ENCODE measurements around the gene MDH1B.
"Not testable (repeated sequence)": the region's sequence is repeated elsewhere in the genome, so short reads cannot be mapped to it uniquely, and the experiment has no call there.

The MDH1B gene

DNA sequence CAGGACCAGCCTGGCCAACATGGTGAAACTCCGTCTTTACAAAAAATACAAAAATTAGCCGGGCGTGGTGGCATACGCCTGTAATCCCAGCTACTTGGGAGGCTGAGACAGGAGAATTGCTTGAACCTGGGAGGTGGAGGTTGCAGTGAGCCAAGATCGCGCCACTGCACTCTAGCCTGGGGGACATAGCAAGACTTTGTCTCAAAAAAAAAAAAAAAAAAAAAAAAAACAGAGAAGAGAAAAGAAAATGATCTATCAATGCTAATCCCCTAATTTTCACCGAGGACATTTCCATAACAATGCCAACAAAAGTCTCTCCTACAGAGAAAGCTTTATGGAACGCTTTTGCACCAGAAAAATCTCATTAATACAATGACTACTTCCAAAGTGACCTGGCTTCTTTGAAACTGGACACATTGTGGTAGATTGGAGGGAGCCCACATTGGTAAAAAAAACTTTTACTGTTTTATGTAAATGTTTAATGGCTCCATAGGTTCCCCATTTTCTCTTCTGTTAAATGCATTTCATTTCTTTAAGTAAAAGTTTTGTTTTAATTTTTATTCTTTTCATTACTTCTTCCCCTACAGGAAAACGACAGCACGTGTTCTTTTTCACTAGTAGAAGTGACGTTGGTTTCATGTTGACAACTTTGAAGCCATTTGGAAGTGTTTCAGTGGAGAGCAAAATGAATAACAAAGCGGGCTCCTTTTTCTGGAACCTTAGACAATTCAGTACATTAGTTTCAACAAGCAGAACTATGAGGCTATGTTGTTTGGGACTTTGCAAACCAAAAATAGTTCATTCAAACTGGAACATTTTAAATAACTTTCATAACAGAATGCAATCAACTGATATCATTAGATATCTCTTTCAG, 1.2 kb upstream of the MDH1B start:
- DNase-seq, result no peak

- no peak for DNase-seq
Measured at GRCh38 chr2:206764673-206765241, 371 bp downstream of the MDH1B start.

DNA sequence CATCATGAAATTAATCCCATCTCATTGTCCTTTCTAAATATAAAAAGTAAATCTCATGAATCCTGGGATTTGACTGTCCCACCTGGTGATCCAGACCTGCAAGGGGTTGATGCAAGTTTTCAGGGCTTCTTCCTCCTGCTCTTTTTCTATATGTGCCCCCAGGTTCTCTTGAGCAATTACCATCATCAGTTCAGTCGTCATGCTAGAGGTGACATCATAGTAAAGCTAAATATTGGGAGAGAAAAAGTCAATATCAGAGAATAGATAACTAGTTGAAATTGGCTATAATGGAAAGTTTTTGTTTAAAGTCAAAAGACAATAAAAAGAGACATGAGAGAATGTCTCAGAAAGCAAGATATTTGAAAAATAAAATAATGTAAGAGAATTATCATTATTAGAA, 8.3 kb downstream of the MDH1B start:
- no peak for DNase-seq

DNA sequence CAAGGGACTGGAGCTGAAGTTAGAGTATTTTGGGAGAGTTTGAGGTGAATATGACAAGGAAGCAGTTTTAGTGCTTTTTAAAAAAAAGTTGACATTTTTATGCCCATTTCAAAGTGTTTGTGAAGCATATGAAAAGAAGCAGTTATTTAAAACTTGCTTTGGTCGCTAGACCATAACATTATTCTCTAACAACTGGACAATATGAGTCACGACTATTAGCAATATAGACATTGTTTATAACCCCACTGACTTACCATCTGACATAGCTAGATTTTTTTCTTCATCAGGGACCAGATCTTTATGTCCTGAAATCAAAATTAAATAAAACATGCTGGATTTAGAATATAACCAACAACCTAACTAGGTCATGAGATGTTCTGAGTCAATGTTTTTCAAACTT, 24.3 kb downstream of the MDH1B start:
- no peak for DNase-seq

- DNase-seq, result no peak
Measured at GRCh38 chr2:206739271-206739670, 25.9 kb downstream of the MDH1B start.

DNA sequence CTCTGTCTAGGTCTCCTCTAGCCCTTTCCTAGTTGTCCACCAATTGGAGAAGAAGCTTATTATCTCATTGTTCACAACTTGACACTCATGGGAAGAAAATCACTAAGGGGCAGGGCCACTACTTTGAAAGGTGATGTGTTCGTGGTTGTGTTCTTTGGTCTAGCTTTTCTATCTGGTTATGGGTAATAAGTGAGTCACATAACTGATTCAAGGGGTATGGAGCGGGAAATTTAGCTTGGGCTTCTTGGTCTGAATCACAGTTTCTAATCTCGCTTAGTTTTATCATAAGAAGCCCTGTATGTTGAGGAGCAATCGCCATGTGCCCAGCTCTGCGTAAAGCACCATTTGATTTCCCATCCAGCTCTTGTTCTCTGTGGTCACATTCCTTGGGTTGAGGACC, 28.2 kb downstream of the MDH1B start:
- DNase-seq, result no peak

- DNase-seq, result no peak
Measured at GRCh38 chr2:206733341-206733740, 31.8 kb downstream of the MDH1B start.

- DNase-seq, result no peak
Measured at GRCh38 chr2:206728277-206729199, 36.6 kb downstream of the MDH1B start.

DNA sequence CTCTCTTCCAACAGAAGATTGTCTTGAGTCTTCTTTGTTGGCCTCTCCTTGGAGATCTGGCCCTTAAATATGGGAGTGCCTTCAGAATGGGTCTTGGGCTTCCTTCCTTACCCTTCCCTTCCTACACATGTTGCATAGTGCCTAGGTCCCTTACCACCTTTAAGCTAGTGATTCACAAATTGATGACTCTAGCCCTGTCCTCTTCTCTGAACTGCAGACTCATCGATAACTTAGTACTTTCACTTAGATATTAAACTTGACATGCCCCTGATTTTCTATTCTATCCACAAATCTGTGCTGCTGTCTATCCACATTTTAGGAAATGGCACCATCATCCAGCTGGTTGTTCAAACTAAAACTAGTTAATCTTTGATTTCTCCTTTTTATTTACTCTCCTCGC, 37.8 kb downstream of the MDH1B start:
- no peak for DNase-seq

- no peak for DNase-seq
Measured at GRCh38 chr2:206723288-206723687, 41.8 kb downstream of the MDH1B start.

GRCh38 chr2:206721256-206721920, 43.7 kb downstream of the MDH1B start:
- DNase-seq, result no peak

GRCh38 chr2:206718296-206718695, 46.8 kb downstream of the MDH1B start, which contains the start of gene DYTN:
Gene DYTN, minus strand, starts transcription at chr2:206718396. Its CDS starts 117 bp downstream, at chr2:206718279.
- DNase-seq, result no peak

GRCh38 chr2:206716623-206717022, 48.5 kb downstream of the MDH1B start:
- no peak for DNase-seq

DNA sequence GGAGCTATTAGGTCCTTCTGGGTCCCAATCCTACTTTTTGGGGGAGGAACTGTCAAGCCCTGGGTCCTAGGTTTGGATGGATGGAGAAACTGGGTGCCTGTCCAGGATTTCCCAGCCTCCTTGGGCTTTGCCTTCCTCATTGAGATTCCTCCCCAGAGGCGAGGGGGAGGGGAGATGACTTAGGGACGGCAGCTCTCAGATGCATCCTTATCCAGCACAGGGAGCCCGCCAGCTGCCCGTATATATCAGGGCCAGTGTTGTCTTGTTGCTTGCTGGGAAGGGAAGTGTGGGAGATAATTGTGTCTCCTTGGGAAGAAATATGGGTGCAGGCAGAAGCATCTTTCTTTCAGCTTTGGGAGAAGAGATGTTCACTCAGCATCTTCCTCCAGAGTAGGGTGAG, 49.9 kb downstream of the MDH1B start:
- not testable (repeated sequence) for DNase-seq

DNA sequence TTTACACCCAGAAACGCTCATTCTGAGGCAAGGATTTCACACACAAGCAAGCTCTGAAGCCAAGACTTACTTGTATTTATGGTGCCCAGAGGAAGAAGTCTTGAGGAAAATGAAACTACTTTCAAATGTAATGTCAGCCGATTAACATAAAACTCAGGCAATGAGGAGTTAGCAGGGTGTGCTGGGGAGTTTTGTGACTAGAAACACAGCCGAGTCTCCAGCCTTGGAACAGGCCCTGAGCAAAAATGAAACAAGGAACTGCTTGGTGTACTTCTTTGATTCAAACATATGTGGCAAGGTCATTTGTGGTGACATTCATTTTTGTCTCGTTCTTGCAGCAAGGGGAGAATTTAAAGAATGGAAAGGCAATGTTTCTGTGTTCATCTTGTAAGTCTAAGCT, 51.4 kb downstream of the MDH1B start:
- no peak for DNase-seq

- DNase-seq, result no peak
Measured at GRCh38 chr2:206708286-206708685, 56.8 kb downstream of the MDH1B start.

- DNase-seq, result no peak
Measured at GRCh38 chr2:206707164-206707701, 57.9 kb downstream of the MDH1B start.

DNA sequence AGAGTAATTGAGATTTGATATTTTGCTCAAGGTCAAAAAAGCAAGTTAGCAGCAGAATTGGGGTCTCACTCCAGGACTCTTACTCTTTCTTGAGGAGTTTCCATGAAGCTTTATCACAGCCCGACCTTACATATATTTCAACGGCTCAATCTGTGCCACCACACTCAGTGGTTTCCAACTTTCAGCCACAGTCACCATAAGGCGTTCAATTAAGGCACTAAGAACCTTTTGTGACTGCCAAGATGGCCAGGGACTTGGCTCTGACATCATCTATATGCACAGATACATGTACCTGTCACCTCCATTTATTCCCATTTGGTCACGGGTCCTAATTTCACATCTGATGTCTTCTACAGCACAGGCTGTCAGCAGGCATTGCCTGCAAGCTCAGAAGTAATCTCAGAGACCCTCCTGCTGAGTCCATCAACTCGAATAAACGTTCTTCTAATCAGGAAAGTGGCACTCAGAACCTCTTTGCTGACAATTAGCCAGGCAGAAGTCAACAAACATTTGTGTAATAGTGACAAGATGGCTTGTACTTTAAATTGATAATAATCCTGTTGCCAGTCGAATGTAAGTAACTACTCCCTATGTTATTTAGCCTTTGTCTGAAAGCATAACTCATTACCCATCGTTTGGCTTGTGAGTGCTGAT, 63.0 kb downstream of the MDH1B start:
- no peak for DNase-seq

DNA sequence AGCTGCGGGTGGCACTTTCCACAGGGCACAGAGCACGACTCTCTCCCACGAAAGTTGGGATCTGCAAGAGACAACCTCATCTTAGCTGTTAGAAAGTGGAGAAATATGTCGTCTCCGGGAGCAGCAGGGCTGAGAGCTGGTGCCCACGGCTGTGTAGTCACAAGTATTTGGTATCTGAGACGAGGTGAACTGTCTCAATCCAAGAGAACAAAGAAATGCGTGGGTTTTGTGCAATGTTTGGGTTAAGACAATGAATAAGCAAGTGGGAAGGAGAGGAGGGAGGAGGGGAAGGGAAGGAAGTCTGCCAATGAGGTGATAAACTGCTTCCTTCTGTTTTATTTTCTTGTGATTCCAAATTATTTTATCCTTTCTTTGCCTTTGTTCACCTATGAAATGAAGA, 65.0 kb downstream of the MDH1B start:
- no peak for DNase-seq

DNA sequence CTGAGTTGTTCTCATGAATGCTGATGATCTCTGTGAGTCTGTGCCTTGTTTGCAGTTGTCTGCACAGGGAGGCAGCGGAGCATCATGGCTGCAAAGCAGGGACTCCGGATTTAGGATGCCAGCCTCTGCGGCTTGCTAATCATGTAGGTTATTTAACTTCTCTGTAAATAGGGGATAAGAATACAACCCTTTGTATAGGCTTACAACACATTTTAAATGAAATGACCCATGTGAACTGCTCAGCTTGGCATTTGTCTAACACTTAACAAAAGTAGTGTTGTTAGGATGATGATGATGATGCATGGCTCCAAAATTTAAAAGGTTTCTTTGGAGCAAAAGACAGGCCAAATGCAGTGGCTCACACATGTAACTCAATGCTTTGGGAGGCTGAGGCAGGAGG, 66.3 kb downstream of the MDH1B start:
- no peak for DNase-seq

DNA sequence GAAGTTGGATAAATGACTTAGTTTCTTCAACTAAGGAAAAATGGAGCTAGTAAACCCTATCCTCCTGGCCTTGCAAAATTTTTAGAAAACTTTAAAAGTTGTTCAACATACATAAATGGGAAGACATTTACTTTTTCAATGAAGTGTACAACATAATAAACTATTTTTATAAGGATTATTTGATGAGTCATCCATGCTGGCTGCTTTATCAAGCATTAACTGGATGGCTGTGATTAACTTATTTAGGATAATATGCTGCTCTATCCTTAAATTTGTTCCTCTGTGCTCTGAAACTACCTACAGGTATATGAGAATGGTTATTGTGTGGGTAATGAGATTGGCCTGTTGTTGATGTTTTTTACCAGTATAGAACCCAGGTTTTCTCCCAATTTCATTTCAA, 68.2 kb downstream of the MDH1B start:
- DNase-seq, result no peak
